Vagina (tissue), 2 donors: Measurements from ENCODE around the gene GCH1. TPM values are rescaled to one million over a fixed set of nuclear protein-coding genes. Genes with fewer than 3 reads are reported as not detected.

ENCODE experiments used
- DNase-seq, 2 donors: peaks; one replicate each; pipeline ENCODE4 v3.0.0-alpha.2; 2017; ENCODE audit errors: extremely low spot score in 2 of 2
- H3K27ac ChIP-seq: fragments of 200-600 bp; sonication (generic); one replicate; pipeline ENCODE4 v1.5.1; 2019
- H3K27me3 ChIP-seq: fragments of 200-600 bp; sonication (generic); one replicate; pipeline ENCODE4 v1.5.1; 2019
- H3K36me3 ChIP-seq, 2 donors: fragments of 200-600 bp; sonication (generic); one replicate each; pipeline ENCODE4 v1.5.1; 2017 to 2019
- H3K4me1 ChIP-seq: fragments of 200-600 bp; sonication (generic); one replicate; pipeline ENCODE4 v1.5.1; 2019
- H3K4me3 ChIP-seq, 2 donors: fragments of 200-600 bp; sonication (generic); 1 replicate in 1 of 2; 2 replicates in 1 of 2; pipeline ENCODE4 v1.5.1; 2016 to 2019
- H3K9me3 ChIP-seq: fragments of 200-600 bp; sonication (generic); one replicate; pipeline ENCODE4 v1.5.1; 2019
- CTCF ChIP-seq, 3 experiments: fragments of 450-650 bp in 2 of 3; fragments of 200-600 bp in 1 of 3; sonication (generic) in 1 of 3; IDR thresholded peaks; one replicate each; pipeline ENCODE4 v1.5.1; 2017 to 2019; ENCODE audit warnings: antibody characterized with exemption in 3 of 3, mild to moderate bottlenecking in 2 of 3, moderate library complexity in 2 of 3
- POLR2A ChIP-seq, 2 donors: fragments of 450-650 bp; IDR thresholded peaks; one replicate each; pipeline ENCODE4 v1.6.1; 2017; ENCODE audit warnings: antibody characterized with exemption in 2 of 2, mild to moderate bottlenecking in 2 of 2, moderate library complexity in 2 of 2
- POLR2AphosphoS5 ChIP-seq, 2 donors: sonication (generic); formaldehyde crosslinking; IDR thresholded peaks; one replicate each; pipeline ENCODE4 v1.9.0; 2017; ENCODE audit warnings: antibody characterized with exemption in 2 of 2, mild to moderate bottlenecking in 2 of 2, low read depth in 1 of 2; ENCODE audit not compliant: insufficient read depth in 1 of 2
- intact Hi-C: fragments of 100-400 bp; cut with DNase I; formaldehyde crosslinking; loops from one replicate; pipeline ENCODE4 v1.15.1; 2023
- total RNA-seq: library from RNA; depleted of rRNA; stranded (reverse); fragments of >200 nt; gene quantifications from one replicate; pipeline ENCODE4 v1.2.3, GENCODE V29; 2016

Gene GCH1
- total RNA-seq, 1 donor from 2014 or later, result 22.1 TPM

- H3K4me1 ChIP-seq, result no peaks in the 10 kb centered on the region
- intact Hi-C loops, result no loop called here
- no peak overlapping the region for H3K27ac ChIP-seq
- H3K27me3 ChIP-seq, result no peaks in the 10 kb centered on the region
- TF ChIP-seq CTCF (IDR thresholded peaks at IDR 0.05), result no peak
- no peak for TF ChIP-seq POLR2A (IDR thresholded peaks at IDR 0.05)
- no peak for TF ChIP-seq POLR2AphosphoS5 (IDR thresholded peaks at IDR 0.05; ENCODE audit: insufficient read depth in 1 of 2, low read depth in 1 of 2)
- no peak overlapping the region for H3K4me3 ChIP-seq
- no peaks in the 10 kb centered on the region for H3K9me3 ChIP-seq
- DNase-seq, result no peak
- H3K36me3 ChIP-seq, result no peaks in the 10 kb centered on the region
These were observed 58.1 kb downstream of the GCH1 start for GRCh38 chr14:54844479-54844878.

GRCh38 chr14:54840798-54841197 is 61.8 kb downstream of the GCH1 start:
- no peak overlapping the region for H3K27ac ChIP-seq
- no peak overlapping the region for H3K4me3 ChIP-seq
- TF ChIP-seq POLR2A (IDR thresholded peaks at IDR 0.05) (no peak), POLR2AphosphoS5 (IDR thresholded peaks at IDR 0.05; ENCODE audit: insufficient read depth in 1 of 2, low read depth in 1 of 2) (no peak), CTCF (IDR thresholded peaks at IDR 0.05) (no peak)
- no peaks in the 10 kb centered on the region for H3K36me3 ChIP-seq
- intact Hi-C loops, result no loop called here
- no peaks in the 10 kb centered on the region for H3K27me3 ChIP-seq
- DNase-seq, result no peak
- H3K4me1 ChIP-seq, result no peaks in the 10 kb centered on the region
- no peaks in the 10 kb centered on the region for H3K9me3 ChIP-seq

GRCh38 chr14:54840336-54840735 is 62.3 kb downstream of the GCH1 start:
- Histone ChIP-seq H3K4me3 (no peak overlapping the region), H3K9me3 (no peaks in the 10 kb centered on the region), H3K27me3 (no peaks in the 10 kb centered on the region), H3K36me3 (no peaks in the 10 kb centered on the region), H3K27ac (no peak overlapping the region), H3K4me1 (no peaks in the 10 kb centered on the region)
- TF ChIP-seq POLR2AphosphoS5 (IDR thresholded peaks at IDR 0.05; ENCODE audit: insufficient read depth in 1 of 2, low read depth in 1 of 2), result no peak
- TF ChIP-seq POLR2A (IDR thresholded peaks at IDR 0.05), result no peak
- TF ChIP-seq CTCF (IDR thresholded peaks at IDR 0.05), result no peak
- intact Hi-C loops, result no loop called here
- no peak for DNase-seq

- no peak overlapping the region for H3K4me3 ChIP-seq
- intact Hi-C loops, result no loop called here
- no peaks in the 10 kb centered on the region for H3K27me3 ChIP-seq
- no peaks in the 10 kb centered on the region for H3K4me1 ChIP-seq
- TF ChIP-seq POLR2AphosphoS5 (IDR thresholded peaks at IDR 0.05; ENCODE audit: insufficient read depth in 1 of 2, low read depth in 1 of 2), result no peak
- no peak for TF ChIP-seq CTCF (IDR thresholded peaks at IDR 0.05)
- no peak for TF ChIP-seq POLR2A (IDR thresholded peaks at IDR 0.05)
- DNase-seq, result no peak
- no peaks in the 10 kb centered on the region for H3K36me3 ChIP-seq
- no peaks in the 10 kb centered on the region for H3K9me3 ChIP-seq
- H3K27ac ChIP-seq, result no peak overlapping the region
These were observed 62.9 kb downstream of the GCH1 start for GRCh38 chr14:54839701-54840119.

GRCh38 chr14:54838931-54839512 is 63.6 kb downstream of the GCH1 start:
- no peaks in the 10 kb centered on the region for H3K36me3 ChIP-seq
- intact Hi-C loops, result no loop called here
- no peaks in the 10 kb centered on the region for H3K27me3 ChIP-seq
- no peak for DNase-seq
- H3K9me3 ChIP-seq, result no peaks in the 10 kb centered on the region
- H3K4me1 ChIP-seq, result no peaks in the 10 kb centered on the region
- no peak overlapping the region for H3K27ac ChIP-seq
- TF ChIP-seq POLR2AphosphoS5 (IDR thresholded peaks at IDR 0.05; ENCODE audit: insufficient read depth in 1 of 2, low read depth in 1 of 2) (no peak), CTCF (IDR thresholded peaks at IDR 0.05) (no peak), POLR2A (IDR thresholded peaks at IDR 0.05) (no peak)
- H3K4me3 ChIP-seq, result no peak overlapping the region
